RKO (cell line): Measurements from ENCODE around the gene TMEM33.
"Not testable (repeated sequence)": the region's sequence is repeated elsewhere in the genome, so short reads cannot be mapped to it uniquely, and the experiment has no call there.

Source experiments
- DNase-seq: peaks from one replicate; pipeline ENCODE4 v3.0.0-alpha.2; 2016; ENCODE audit warnings: low spot score

TMEM33 gene, protein sequence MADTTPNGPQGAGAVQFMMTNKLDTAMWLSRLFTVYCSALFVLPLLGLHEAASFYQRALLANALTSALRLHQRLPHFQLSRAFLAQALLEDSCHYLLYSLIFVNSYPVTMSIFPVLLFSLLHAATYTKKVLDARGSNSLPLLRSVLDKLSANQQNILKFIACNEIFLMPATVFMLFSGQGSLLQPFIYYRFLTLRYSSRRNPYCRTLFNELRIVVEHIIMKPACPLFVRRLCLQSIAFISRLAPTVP

DNA sequence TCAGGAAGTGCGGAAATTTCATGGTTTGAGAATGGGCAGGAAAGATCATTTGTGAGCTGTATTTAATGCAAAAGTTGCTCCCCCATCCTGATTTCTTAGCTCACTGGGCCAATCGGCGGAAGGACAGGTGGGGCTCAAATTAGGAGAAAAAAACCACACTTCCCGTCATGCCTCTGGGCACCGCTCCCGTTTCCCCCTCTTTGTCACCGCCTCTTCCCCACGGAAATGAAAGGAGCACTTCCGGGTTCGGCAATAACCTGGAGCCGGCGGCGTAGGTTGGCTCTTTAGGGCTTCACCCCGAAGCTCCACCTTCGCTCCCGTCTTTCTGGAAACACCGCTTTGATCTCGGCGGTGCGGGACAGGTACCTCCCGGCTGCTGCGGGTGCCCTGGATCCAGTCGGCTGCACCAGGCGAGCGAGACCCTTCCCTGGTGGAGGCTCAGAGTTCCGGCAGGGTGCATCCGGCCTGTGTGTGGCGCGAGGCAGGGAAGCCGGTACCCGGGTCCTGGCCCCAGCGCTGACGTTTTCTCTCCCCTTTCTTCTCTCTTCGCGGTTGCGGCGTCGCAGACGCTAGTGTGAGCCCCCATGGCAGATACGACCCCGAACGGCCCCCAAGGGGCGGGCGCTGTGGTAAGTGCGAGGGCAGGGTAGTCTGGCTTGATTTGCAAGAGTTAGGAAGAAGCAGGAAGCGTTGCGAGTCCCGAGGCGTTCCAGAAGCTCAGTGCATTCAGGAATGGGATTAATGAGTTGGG is at the start of gene TMEM33:
TSS of gene TMEM33 (plus strand) at position 529 of the 751 bp plus-strand sequence. CDS start at position 585, 56 bp downstream.
- peak; percentile 94 for DNase-seq

DNA sequence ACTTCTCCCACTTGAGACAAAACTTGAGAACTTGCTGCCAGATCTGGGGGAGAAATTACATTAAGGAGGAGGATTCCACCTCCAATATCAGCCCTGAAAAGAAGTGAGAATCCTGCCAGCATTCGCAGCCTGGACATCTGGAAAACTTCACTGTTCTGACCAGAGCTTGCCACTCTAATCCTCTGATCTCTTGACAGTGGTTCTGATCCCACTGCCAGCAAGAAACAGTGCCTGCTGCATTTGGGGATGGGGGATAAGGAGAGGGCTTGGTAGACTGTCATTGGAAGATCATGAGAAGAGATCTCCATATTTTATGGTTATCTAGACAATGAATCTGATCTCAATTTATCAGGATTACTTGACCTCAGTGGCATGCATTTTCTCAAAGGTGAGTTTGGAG is 49.8 kb upstream of the TMEM33 start:
- DNase-seq = no peak

DNA sequence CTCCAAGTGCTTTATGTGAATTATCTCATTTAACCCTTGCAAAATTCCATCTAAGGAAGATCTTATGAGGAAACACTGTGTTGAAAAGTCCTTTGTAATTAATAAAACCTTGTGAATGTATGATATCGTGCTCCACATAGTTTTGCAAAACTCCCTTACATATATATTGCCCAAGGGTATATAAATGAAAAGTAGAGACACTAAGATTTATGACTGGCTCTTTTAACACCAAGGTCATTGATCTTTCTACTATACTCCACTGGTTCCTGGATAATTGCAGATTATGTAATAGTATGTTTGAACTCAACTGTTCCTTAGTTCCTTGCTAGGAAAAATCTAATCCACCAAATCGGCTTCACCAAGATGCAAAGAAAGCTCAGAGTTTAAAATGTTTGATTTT is 48.0 kb upstream of the TMEM33 start:
- DNase-seq = no peak

DNA sequence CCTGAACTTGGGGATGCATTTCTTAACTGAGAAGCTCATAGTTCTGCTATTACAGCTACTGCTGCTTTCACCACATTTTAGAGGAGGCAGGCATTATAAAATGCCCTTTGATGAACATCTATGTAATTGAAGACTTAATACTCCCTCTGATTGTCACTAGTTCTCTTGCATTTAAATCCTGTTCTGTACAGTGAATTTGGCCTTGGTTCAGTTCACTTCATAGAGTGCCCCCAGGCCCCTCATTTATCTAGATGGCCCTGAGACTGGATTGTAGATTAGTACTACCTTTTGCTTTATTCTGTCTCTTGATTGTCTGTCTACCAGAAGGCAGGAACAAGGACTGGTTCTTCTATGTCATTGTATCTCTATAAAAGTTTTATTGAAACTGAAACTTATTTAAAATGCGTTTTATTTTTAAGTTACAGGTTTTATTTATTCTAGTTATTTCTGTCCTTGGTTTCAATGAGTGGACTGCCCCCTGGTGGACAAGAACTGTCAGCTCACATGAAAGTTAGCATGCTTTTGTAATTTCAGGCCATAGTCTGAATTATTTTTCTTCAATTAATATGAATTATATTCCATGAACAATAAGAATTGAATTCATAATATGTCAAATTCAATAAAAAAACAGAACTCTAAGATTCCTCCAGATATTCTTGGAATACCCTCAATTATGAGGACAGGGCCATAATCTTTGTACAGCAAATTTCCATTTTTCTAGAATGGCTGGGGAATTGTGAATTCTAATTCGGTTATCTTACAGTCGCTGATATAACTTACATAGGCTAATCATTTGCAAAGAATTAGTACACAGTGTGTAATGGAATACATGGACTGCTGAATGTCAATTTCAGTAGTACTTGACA is 47.2 kb upstream of the TMEM33 start:
- peak; percentile 58 for DNase-seq

DNA sequence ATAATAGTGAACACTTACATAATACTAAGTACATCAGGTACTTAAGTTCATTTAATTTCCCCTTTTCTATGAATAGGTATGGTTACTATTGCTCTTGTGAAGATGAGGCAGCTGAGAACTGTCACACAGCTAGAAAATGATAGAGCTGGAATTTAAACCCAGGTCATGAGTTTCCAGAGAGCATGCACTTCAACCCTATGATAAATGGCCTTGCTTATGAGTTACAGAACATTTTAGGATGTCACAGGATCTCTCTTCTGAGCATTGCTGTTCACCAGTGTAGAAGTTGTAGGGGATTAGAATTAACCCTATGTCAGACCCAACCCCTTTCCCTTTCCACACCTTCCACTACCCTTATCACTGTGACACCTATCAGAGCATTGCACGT is 46.5 kb upstream of the TMEM33 start:
- DNase-seq = no peak

DNA sequence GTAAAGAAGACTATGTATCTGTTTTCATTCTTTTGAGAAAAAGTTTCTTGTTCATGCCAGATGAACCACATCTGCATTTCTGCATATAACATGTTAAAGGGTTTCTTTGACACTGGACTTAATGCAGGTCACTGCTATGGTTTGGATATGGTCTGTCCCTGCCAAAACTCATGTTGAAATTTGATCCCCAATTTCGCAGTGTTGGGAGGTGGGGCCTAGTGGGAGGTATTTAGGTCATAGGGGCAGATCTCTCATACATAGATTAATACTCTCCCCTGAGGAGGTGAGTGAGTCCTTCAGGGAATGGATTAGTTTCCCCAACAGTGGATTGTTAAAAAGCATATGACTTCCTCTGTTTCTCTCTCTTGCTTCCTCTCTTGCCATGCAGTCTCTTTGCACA is 45.9 kb upstream of the TMEM33 start:
- DNase-seq = no peak

DNA sequence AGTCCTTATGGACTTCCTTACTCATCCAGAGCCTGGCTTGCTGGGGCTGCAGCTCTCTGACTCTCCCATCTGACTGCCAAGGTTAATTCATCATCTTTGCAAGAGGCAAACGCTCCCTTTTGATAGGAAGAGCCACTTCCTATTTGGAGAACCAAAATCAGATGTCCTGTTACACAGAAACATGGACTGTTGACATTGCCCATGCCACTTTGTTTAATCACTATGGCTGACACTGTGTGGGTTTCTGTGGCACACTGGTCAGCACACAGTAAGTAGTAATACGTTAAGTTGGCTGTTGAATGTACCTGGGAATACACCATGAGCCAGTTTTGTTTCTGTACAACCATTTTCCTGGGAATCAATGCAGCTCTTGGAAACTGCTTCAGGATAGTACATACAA is 45.1 kb upstream of the TMEM33 start:
- DNase-seq = no peak

DNA sequence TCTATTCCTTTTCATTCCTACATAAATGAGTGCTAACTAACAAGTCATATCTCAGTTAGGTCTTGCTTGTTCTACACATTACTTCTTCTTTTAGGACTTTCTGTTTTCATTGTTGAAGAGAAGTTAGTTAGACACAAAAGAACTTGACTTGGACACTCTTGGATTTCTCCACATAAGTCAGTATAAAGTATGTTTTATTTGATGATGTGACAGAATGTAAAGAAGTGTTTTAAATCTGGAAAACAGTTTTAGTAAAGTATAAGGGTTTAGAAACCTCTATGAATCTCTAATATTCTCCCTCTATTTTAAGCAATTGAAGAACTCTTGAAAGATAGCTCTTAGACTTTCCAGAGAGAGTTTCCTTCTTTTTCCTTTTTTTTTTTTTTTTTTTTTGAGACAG is 38.6 kb upstream of the TMEM33 start:
- no peak for DNase-seq

DNA sequence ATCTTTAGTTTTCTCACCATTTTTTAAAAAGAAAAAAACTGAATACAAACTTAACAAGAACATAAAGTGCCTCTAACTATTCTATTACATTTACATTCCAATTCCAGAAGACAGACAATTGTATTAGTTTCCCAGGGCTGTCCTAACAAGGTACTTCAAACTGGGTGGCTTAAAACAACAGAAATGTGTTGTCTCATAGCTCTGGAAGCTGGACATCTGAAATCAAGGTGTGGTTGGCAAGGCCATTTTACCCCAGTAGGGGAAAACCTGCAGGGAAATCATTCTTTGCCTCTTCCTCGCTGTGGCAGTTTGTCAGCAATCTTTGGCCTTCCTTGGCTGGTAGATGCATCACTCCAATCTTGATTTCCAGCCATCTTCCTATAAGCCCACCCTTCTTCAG is 37.5 kb upstream of the TMEM33 start:
- DNase-seq = no peak

DNA sequence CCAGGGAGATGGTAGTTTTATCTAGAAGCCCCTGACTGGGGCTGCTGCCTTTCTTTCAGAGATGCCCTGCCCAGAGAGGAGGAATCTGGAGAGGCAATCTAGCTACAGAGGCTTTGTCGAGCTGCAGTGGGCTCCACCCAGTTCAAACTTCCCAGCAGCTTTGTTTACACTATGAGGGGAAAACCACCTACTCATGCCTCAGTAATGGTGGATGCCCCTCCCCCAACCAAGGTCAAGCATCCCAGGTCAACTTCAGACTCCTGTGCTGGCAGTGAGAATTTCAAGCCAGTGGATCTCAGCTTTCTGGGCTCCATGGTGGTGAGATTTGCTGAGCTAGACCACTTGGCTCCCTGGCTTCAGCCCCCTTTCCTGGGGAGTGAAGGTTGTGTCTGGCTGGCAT is 26.1 kb upstream of the TMEM33 start:
- not testable (repeated sequence) for DNase-seq

DNA sequence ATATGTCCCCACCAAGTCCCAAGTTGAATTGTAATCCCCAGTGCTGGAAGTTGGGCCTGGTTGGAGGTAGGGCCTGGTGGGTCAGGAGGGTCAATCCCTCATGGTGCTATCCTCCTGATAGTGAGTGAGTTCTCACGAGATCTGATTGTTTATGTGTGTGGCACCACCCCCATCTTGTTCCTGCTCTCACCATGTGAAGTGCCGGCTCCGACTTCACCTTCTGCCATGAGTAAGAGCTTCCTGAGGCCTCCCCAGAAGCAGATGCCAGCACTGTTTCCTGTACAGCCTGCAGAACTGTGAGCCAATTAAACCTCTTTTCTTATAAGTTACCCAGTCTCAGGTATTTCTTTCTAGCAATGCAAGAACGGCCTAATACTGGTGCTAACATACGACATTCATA is 22.7 kb upstream of the TMEM33 start:
- DNase-seq = no peak

DNA sequence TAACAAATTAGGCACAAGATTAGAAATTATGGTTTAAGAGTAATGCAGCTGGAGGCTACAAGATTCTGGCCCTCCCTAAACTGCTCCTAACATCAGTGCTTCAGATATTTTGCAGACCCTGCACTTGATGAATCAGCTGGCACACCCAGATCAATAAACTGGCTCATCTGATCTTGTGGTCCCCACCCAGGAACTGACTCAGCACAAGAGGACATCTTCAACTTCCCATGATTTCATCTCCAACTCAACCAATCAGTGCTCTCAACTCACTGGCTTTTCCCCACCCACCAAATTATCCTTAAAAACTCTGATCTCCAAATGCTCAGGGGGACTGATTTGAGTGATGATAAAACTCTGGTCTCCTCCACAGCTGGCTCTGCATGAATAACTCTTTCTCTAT is 21.7 kb upstream of the TMEM33 start:
- no peak for DNase-seq

DNA sequence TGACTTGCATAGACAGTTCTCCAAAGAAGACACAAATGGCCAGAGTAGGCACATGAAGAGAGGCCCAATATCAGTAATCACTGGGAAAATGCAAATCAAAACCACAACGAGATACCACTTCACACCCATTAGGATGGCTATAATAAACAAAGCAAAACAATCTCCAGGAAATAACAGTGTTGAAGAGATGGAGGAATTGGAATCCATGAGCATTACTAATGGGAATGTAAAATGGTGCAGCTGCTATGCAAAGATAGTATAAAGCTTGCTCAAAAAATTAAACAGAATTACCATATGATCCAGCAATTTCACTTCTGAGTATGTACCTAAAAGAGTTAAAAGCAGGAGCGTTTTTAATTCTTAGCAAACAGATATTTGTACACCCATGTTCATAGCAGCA is 17.0 kb upstream of the TMEM33 start:
- no peak for DNase-seq

DNA sequence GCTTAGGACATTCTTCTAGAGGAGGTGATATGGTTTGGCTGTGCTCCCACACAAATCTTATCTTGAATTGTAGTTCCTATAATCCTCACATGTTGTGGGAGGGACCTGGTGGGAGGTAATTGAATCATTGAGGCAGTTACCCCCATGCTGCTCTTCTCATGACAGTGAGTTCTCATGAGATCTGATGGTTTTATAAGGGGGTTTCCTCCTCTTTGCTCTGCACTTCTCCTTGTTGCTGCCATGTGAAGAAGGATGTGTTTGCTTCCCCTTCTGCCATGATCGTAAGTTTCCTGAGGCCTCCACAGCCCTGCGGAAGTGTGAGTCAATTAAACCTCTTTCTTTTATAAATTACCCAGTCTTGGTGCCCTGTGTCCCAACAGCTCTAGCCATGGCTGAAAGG is 14.8 kb upstream of the TMEM33 start:
- not testable (repeated sequence) for DNase-seq

DNA sequence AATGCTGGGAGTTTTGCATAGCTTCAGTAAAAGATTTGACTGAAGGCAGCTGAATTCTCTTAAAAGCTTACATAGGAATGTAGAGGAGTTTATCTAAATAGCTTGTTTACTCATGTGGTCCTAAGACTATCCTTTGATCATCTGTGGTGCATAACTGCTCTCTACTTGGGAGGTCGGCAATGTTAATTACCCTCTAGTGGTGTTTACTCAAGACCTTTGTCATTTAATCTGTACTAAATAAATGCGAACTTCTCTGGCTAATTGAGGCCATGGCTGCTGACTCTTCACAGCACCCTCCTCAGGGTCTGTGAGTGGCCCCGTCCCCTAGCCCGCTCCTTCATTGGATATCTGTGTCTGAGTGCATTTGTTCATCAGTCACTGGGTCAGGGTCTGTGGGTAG is 13.8 kb upstream of the TMEM33 start:
- no peak for DNase-seq

DNA sequence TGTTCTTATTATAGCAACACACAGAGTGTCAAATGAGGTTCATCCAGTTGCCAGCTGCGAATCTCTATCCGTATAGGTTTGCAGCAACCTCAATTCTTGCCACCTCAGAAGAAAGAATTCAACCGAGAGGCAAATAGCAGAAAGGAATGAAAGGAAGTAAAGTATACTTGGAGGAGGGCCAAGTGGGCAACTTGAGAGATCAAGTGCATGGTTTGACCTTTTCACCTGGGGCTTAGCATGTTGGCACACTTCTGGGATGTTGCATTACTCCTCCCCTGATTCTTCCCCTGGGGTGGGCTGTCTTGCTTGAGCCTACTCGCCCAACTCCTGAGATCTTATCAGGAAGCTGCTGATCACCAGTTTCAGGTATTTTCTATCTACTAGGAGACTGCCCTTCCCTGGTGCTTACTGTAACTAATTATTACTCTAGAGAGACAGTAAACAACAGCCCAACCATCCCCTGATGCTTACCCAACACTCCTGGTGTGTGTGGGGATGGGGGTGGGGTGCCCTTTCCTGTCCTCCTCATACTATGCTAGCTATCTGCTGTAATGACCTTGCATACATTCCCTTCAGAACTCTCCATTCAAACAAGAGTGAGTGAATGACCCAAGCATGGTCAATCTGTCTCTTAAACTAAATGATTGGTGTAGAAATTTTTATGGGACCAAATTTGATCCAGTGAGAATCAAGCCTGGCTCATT is 7.3 kb upstream of the TMEM33 start:
- no peak for DNase-seq

DNA sequence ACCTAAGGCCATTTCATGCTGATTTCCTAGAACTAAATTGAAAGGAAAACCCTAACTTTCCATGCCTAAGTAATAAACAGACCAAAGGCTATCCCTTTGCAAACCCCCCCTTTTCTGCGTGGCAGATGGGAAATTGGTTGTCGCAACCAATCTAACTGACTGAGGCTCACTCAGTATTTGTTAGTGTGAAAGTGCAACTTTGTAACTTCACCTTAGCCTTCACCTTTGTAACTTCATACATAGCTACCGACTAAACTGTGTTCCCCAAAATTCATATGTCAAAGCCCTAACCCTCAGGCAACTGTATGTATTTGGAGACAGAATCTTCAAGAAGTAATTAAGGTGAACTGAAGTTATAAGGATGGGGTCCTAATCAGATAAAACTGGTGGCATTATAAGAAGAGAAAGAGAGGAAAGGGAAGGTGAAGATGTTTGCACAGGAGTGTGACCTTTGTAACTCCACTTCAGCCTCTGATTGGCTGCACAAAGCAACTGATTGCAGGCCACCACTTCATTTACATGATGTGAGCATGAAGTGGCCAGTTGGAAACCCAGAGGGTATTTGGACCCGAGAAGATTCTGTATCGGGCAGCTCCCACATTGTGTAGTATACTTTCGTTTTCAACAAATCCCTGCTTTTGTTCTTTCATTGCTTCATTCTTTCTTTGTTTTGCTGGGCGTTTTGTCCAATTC is 4.9 kb upstream of the TMEM33 start:
- no peak for DNase-seq

DNA sequence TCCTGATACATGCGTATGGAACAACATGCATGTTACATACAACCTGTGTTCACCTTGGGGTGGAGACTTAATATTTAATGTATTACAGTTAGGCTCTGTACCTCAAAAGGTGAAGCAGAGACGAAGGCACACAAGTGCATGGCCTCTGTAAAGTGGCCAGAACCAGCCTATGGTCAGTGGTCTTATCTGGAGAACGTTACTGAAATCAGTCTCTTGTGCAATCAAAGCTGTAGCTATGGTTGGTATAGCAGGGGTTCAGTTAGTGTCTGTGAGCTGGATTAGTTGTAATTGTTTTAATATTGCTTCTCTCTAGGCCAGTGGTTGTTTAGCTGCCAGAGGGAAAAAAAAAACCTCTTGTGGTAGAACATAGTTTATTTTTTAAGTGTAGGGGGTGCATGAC is 2.2 kb upstream of the TMEM33 start:
- DNase-seq = no peak

DNA sequence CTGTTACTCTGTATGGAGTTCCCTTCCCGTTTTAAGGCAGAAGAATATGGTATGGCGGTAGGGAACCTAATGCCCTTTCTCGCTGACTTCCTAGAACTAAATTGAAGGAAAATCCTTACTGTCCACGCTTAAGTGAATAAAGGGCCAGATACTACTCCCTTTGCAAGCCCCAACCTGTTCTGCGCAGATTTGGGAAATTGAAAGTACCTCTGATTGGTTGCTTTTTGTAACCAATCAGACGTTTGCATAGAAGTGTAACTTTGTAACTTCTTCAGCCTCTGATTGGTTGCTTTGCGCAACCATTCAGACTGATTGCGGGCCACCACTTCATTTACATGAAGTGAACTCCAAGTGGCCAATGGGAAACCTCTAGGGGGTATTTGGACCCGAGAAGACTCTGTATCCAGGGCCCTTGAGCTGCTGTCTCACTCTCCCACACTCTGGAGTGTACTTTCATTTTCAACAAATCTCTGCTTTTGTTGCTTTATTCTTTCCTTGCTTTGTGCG is 1.2 kb upstream of the TMEM33 start:
- peak; percentile 83 for DNase-seq

DNA sequence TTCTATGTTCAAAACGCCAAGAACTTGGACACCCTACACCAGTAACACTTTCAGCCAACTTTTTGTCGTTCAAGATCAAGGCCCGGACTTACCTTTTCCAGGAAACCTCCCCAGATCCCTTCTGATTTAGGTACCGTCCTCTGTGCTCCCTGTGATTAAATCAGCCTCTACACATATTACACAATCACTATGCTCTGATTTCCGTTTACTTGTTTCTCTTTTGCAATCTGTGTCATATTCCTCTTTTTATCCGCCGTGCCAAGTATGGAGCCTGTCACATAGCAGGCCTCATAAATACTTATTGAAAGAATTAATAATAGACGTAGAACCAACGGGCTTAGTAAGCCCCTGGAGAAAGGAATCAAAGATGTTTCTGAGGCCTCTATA is 722 bp upstream of the TMEM33 start:
- peak; percentile 57 for DNase-seq

DNA sequence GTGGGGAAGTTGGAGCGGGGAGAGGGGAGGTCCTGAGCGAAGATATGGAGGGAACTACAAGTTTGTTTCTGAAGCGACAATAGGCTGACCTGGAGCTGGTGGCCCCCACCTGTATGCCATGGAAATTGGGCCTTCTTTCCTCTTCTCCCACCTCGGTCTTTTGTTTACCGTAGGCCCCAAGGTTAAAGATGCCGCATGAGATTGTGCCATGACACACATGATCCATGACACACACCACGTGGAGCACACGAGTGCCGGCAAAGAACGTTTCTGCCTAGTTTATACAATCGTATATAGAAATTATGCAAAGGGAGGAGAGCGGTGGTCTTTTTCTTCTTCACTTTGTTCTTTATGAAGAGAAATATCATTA is 408 bp downstream of the TMEM33 start:
- DNase-seq = peak; percentile 81
